GM10847 (cell line): Measurements from ENCODE around the gene CPAMD8.

Source experiments
- POLR2A ChIP-seq: IDR thresholded peaks from 2 replicates; pipeline ENCODE4 v1.6.1; 2011; ENCODE audit not compliant: insufficient read length; ENCODE audit errors: extremely low read depth

Gene CPAMD8

GRCh38 chr19:16943942-16944625 lies 82.5 kb downstream of the CPAMD8 start:
- TF ChIP-seq POLR2A, result no peak

- TF ChIP-seq POLR2A, result no peak
Measured at GRCh38 chr19:16942583-16942982, 84.0 kb downstream of the CPAMD8 start.

GRCh38 chr19:16940626-16941025 lies 86.0 kb downstream of the CPAMD8 start:
- no peak for TF ChIP-seq POLR2A

GRCh38 chr19:16938211-16938610 lies 88.4 kb downstream of the CPAMD8 start:
- TF ChIP-seq POLR2A, result no peak

GRCh38 chr19:16936901-16937300 lies 89.7 kb downstream of the CPAMD8 start:
- TF ChIP-seq POLR2A, result no peak

- no peak for TF ChIP-seq POLR2A
Measured at GRCh38 chr19:16934489-16934888, 92.1 kb downstream of the CPAMD8 start.

- no peak for TF ChIP-seq POLR2A
Measured at GRCh38 chr19:16931306-16931705, 95.3 kb downstream of the CPAMD8 start.

GRCh38 chr19:16930753-16931152 lies 95.9 kb downstream of the CPAMD8 start:
- no peak for TF ChIP-seq POLR2A

GRCh38 chr19:16928916-16929315 lies 97.7 kb downstream of the CPAMD8 start:
- TF ChIP-seq POLR2A, result no peak

GRCh38 chr19:16928351-16928750 lies 98.3 kb downstream of the CPAMD8 start:
- no peak for TF ChIP-seq POLR2A

- TF ChIP-seq POLR2A, result no peak
Measured at GRCh38 chr19:16927883-16928282, 98.7 kb downstream of the CPAMD8 start.

GRCh38 chr19:16922949-16923348 lies 103.7 kb downstream of the CPAMD8 start:
- TF ChIP-seq POLR2A, result no peak

- TF ChIP-seq POLR2A, result no peak
Measured at GRCh38 chr19:16922592-16922934, 104.0 kb downstream of the CPAMD8 start.

GRCh38 chr19:16921766-16922591 lies 104.6 kb downstream of the CPAMD8 start:
- TF ChIP-seq POLR2A, result no peak

GRCh38 chr19:16920816-16921529 lies 105.6 kb downstream of the CPAMD8 start:
- no peak for TF ChIP-seq POLR2A

- TF ChIP-seq POLR2A, result no peak
Measured at GRCh38 chr19:16919496-16919895, 107.1 kb downstream of the CPAMD8 start.

- TF ChIP-seq POLR2A, result no peak
Measured at GRCh38 chr19:16917401-16917800, 109.2 kb downstream of the CPAMD8 start.

- TF ChIP-seq POLR2A, result no peak
Measured at GRCh38 chr19:16915734-16916133, 110.9 kb downstream of the CPAMD8 start.
